HEK293 (cell line): ENCODE results near the gene TSTD2.

Experiments
- GLIS2 ChIP-seq: fragments of 450-650 bp; formaldehyde crosslinking; IDR thresholded peaks from 2 replicates; pipeline ENCODE4 v1.5.1; 2016; ENCODE audit warnings: missing biosample characterization, missing genetic modification characterization
- HOXA7 ChIP-seq: sonication (generic); formaldehyde crosslinking; IDR thresholded peaks from 2 replicates; pipeline ENCODE4 v1.8.1; 2022; ENCODE audit warnings: missing genetic modification reagents, borderline replicate concordance
- TCF7L2 ChIP-seq: IDR thresholded peaks from 2 replicates; pipeline ENCODE4 v1.6.1; 2011; ENCODE audit warnings: low read depth, mild to moderate bottlenecking, inconsistent platforms, low read length, moderate library complexity, borderline replicate concordance
- ZBTB49 ChIP-seq: fragments of 450-650 bp; formaldehyde crosslinking; IDR thresholded peaks from 2 replicates; pipeline ENCODE4 v1.5.1; 2016; ENCODE audit warnings: missing biosample characterization, missing genetic modification characterization, low read depth
- ZBTB7A ChIP-seq: fragments of 450-650 bp; formaldehyde crosslinking; IDR thresholded peaks from 2 replicates; pipeline ENCODE4 v1.5.1; 2016; ENCODE audit warnings: low read depth, missing biosample characterization, missing genetic modification characterization
- ZNF223 ChIP-seq: fragments of 450-650 bp; formaldehyde crosslinking; IDR thresholded peaks from 2 replicates; pipeline ENCODE4 v1.5.1; 2016; ENCODE audit warnings: missing biosample characterization, missing genetic modification characterization
- ZNF596 ChIP-seq: fragments of 450-650 bp; IDR thresholded peaks from 2 replicates; pipeline ENCODE4 v1.5.0; 2018; ENCODE audit warnings: missing biosample characterization, mild to moderate bottlenecking, missing genetic modification characterization, moderate library complexity
- ZNF645 ChIP-seq: fragments of 450-650 bp; formaldehyde crosslinking; IDR thresholded peaks from 2 replicates; pipeline ENCODE4; 2016; ENCODE audit warnings: missing biosample characterization, missing genetic modification characterization
- TF ChIP-seq, protein P1 (sequence below): fragments of 450-650 bp; formaldehyde crosslinking; IDR thresholded peaks from 2 replicates; pipeline ENCODE4 v1.5.1; 2016; ENCODE audit warnings: missing biosample characterization, missing genetic modification characterization
- TF ChIP-seq, protein P2 (sequence below): fragments of 450-650 bp; formaldehyde crosslinking; IDR thresholded peaks from 2 replicates; pipeline ENCODE4 v1.5.1; 2016; ENCODE audit warnings: missing biosample characterization, missing genetic modification characterization
- TF ChIP-seq, protein P3 (sequence below): fragments of 450-650 bp; formaldehyde crosslinking; IDR thresholded peaks from 2 replicates; pipeline ENCODE4 v1.5.1; 2016; ENCODE audit warnings: missing biosample characterization, missing genetic modification characterization, low read depth
- TF ChIP-seq, protein P4 (sequence below): fragments of 450-650 bp; formaldehyde crosslinking; IDR thresholded peaks from 2 replicates; pipeline ENCODE4 v1.5.1; 2016; ENCODE audit warnings: missing biosample characterization, missing genetic modification characterization

DNA sequence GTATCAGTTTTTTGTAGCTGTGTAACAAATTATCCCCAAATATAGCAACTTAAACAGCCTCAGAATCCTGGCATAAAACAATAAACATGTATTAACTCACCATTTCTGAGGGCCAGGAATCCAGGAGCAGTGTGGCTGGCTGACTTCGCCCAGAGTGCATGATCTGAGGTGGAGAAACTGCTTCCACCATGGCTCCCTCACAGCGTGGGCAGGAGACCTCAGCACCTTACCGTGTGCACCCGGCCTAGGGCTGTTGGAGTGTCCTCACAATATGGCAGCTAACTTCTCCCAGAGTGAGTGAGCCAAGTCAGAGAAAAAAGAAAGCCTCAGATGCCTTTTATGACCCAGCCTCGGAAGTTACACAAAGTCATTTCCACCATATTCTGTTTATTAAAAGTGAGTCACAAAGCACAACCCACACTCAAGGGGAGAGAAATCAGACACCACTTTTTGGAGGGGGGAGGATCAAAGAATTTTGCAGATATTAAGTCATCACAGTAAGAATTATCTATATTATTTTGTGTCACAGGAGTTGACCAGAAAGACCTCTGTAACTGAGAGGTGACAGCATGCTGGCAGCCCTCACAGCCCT, 59.6 kb downstream of the TSTD2 start:
- TF ChIP-seq, protein P1, sequence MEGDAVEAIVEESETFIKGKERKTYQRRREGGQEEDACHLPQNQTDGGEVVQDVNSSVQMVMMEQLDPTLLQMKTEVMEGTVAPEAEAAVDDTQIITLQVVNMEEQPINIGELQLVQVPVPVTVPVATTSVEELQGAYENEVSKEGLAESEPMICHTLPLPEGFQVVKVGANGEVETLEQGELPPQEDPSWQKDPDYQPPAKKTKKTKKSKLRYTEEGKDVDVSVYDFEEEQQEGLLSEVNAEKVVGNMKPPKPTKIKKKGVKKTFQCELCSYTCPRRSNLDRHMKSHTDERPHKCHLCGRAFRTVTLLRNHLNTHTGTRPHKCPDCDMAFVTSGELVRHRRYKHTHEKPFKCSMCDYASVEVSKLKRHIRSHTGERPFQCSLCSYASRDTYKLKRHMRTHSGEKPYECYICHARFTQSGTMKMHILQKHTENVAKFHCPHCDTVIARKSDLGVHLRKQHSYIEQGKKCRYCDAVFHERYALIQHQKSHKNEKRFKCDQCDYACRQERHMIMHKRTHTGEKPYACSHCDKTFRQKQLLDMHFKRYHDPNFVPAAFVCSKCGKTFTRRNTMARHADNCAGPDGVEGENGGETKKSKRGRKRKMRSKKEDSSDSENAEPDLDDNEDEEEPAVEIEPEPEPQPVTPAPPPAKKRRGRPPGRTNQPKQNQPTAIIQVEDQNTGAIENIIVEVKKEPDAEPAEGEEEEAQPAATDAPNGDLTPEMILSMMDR (tag by site-specific recombination): no peak
- no peak for TF ChIP-seq ZNF645 (tag by site-specific recombination)
- no peak for TF ChIP-seq ZBTB49 (tag by site-specific recombination)
- TF ChIP-seq, protein P2, sequence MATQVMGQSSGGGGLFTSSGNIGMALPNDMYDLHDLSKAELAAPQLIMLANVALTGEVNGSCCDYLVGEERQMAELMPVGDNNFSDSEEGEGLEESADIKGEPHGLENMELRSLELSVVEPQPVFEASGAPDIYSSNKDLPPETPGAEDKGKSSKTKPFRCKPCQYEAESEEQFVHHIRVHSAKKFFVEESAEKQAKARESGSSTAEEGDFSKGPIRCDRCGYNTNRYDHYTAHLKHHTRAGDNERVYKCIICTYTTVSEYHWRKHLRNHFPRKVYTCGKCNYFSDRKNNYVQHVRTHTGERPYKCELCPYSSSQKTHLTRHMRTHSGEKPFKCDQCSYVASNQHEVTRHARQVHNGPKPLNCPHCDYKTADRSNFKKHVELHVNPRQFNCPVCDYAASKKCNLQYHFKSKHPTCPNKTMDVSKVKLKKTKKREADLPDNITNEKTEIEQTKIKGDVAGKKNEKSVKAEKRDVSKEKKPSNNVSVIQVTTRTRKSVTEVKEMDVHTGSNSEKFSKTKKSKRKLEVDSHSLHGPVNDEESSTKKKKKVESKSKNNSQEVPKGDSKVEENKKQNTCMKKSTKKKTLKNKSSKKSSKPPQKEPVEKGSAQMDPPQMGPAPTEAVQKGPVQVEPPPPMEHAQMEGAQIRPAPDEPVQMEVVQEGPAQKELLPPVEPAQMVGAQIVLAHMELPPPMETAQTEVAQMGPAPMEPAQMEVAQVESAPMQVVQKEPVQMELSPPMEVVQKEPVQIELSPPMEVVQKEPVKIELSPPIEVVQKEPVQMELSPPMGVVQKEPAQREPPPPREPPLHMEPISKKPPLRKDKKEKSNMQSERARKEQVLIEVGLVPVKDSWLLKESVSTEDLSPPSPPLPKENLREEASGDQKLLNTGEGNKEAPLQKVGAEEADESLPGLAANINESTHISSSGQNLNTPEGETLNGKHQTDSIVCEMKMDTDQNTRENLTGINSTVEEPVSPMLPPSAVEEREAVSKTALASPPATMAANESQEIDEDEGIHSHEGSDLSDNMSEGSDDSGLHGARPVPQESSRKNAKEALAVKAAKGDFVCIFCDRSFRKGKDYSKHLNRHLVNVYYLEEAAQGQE: no peak
- TF ChIP-seq ZNF596 (tag by site-specific recombination): no peak
- TF ChIP-seq, protein P3, sequence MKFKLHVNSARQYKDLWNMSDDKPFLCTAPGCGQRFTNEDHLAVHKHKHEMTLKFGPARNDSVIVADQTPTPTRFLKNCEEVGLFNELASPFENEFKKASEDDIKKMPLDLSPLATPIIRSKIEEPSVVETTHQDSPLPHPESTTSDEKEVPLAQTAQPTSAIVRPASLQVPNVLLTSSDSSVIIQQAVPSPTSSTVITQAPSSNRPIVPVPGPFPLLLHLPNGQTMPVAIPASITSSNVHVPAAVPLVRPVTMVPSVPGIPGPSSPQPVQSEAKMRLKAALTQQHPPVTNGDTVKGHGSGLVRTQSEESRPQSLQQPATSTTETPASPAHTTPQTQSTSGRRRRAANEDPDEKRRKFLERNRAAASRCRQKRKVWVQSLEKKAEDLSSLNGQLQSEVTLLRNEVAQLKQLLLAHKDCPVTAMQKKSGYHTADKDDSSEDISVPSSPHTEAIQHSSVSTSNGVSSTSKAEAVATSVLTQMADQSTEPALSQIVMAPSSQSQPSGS: no peak
- TF ChIP-seq GLIS2 (tag by site-specific recombination): no peak
- TF ChIP-seq ZNF223 (tag by site-specific recombination): no peak
- no peak for TF ChIP-seq TCF7L2
- TF ChIP-seq HOXA7 (CRISPR knock-in tag): no peak
- TF ChIP-seq ZBTB7A (tag by site-specific recombination): no peak
- TF ChIP-seq, protein P4, sequence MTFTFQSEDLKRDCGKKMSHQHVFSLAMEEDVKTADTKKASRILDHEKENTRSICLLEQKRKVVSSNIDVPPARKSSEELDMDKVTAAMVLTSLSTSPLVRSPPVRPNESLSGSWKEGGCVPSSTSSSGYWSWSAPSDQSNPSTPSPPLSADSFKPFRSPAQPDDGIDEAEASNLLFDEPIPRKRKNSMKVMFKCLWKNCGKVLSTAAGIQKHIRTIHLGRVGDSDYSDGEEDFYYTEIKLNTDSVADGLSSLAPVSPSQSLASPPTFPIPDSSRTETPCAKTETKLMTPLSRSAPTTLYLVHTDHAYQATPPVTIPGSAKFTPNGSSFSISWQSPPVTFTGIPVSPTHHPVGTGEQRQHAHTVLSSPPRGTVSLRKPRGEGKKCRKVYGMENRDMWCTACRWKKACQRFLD: no peak
